ENCODE data around the gene PMS1. TPM values are rescaled to one million over a fixed set of nuclear protein-coding genes. Genes with fewer than 3 reads are reported as not detected.

PMS1 gene
- total RNA-seq: 25.2 and 37.1 TPM in 2 replicates

GRCh38 chr2:189783927-189784867, at the start of gene PMS1, which contains the start of gene ORMDL1:
PMS1 (plus strand) TSS chr2:189784450; CDS start chr2:189791810, 7,360 bp downstream.
ORMDL1 (minus strand) TSS chr2:189784339; CDS start chr2:189782595, 1,744 bp downstream.

GRCh38 chr2:189762551-189763298, 21.5 kb upstream of the PMS1 start, which contains the start of gene OSGEPL1:
OSGEPL1 (minus strand) TSS chr2:189762792; CDS start chr2:189761640, 1,152 bp downstream.

Other genes starting within 250 kb of the PMS1 start
- 15.4 and 73.1 TPM in 2 replicates for gene SLC40A1, start 203.7 kb upstream of the PMS1 start, total RNA-seq
- gene ASNSD1, start 123.0 kb upstream of the PMS1 start, total RNA-seq: 51.8 and 82.2 TPM in 2 replicates
- 6.1 and 8.1 TPM in 2 replicates for gene ANKAR, start 109.8 kb upstream of the PMS1 start, total RNA-seq
- gene OSGEPL1, start 21.7 kb upstream of the PMS1 start, total RNA-seq: 5.3 and 12.8 TPM in 2 replicates
- 63.0 and 66.3 TPM in 2 replicates for gene ORMDL1, start 111 bp upstream of the PMS1 start, total RNA-seq

All from smooth muscle cell of trachea (primary cell).